Measurements from ENCODE around the gene SHH. TPM values are rescaled to one million over a fixed set of nuclear protein-coding genes. Genes with fewer than 3 reads are reported as not detected.
A peak's percentile ranks its signal among the peaks of the same experiment; 100 is the strongest.
"Not testable (repeated sequence)": the region's sequence is repeated elsewhere in the genome, so short reads cannot be mapped to it uniquely, and the experiment has no call there.

The SHH gene
- total RNA-seq, 1 donor from 2014 or later, result 10.4 TPM

- no peak for DNase-seq (ENCODE audit: low read depth)
Measured at GRCh38 chr7:155819186-155819585, 6.9 kb upstream of the SHH start.

GRCh38 chr7:155818820-155819168 is 6.5 kb upstream of the SHH start:
- DNase-seq (ENCODE audit: low read depth), result no peak

GRCh38 chr7:155818154-155818819 is 6.0 kb upstream of the SHH start:
- no peak for DNase-seq (ENCODE audit: low read depth)

- DNase-seq (ENCODE audit: low read depth), result not testable (repeated sequence)
Measured at GRCh38 chr7:155817515-155817914, 5.3 kb upstream of the SHH start.

- DNase-seq (ENCODE audit: low read depth), result no peak
Measured at GRCh38 chr7:155816996-155817395, 4.7 kb upstream of the SHH start.

- no peak for DNase-seq (ENCODE audit: low read depth)
Measured at GRCh38 chr7:155816192-155816508, 3.9 kb upstream of the SHH start.

- DNase-seq (ENCODE audit: low read depth), result no peak
Measured at GRCh38 chr7:155815332-155816191, 3.3 kb upstream of the SHH start.

- no peak for DNase-seq (ENCODE audit: low read depth)
Measured at GRCh38 chr7:155814316-155815276, 2.3 kb upstream of the SHH start.

GRCh38 chr7:155813546-155814315 is 1.5 kb upstream of the SHH start:
- DNase-seq (ENCODE audit: low read depth), result no peak

GRCh38 chr7:155813125-155813524 is 862 bp upstream of the SHH start:
- DNase-seq (ENCODE audit: low read depth), result no peak

- DNase-seq (ENCODE audit: low read depth), result peak; percentile 45
Measured at GRCh38 chr7:155811560-155811894, 736 bp downstream of the SHH start.

GRCh38 chr7:155810770-155811559 is 1.3 kb downstream of the SHH start:
- DNase-seq (ENCODE audit: low read depth), result peak; percentile 42

GRCh38 chr7:155809947-155810769 is 2.1 kb downstream of the SHH start:
- DNase-seq (ENCODE audit: low read depth), result no peak

- peak; percentile 45 for DNase-seq (ENCODE audit: low read depth)
Measured at GRCh38 chr7:155809332-155809946, 2.8 kb downstream of the SHH start.

GRCh38 chr7:155808549-155809331 is 3.5 kb downstream of the SHH start:
- peak; percentile 59 for DNase-seq (ENCODE audit: low read depth)

GRCh38 chr7:155807789-155808548 is 4.3 kb downstream of the SHH start:
- peak; percentile 86 for DNase-seq (ENCODE audit: low read depth)

GRCh38 chr7:155807065-155807671 is 5.1 kb downstream of the SHH start:
- no peak for DNase-seq (ENCODE audit: low read depth)

Data from renal cortical epithelial cell (primary cell).